Measurements from ENCODE around the gene SARM1. TPM values are rescaled to one million over a fixed set of nuclear protein-coding genes. Genes with fewer than 3 reads are reported as not detected.

SARM1 gene
- polyA plus RNA-seq, 1 of the 3 experiments (the other 2 are of a cell fraction), result 17.4 TPM

- DNase-seq, result no peak
- Histone ChIP-seq H3K36me3 (replicated peaks in 1 of 2; ENCODE audit: control insufficient read depth in 1 of 2, insufficient read depth in 2 of 2, low read length in 1 of 2) (peaks cover 22 to 44% of the 10 kb centered on the region in 2 experiments), H3K27ac (ENCODE audit: low read depth in 2 of 2, low read length in 1 of 2) (no peak overlapping the region), H3K4me2 (no peak overlapping the region), H3K27me3 (ENCODE audit: insufficient read depth) (no peaks in the 10 kb centered on the region), H3F3A (replicated peaks; ENCODE audit: insufficient read depth) (peaks cover 6% of the 10 kb centered on the region), H3K9ac (no peak overlapping the region), H3K4me1 (ENCODE audit: control insufficient read depth in 1 of 2, insufficient read depth in 2 of 2, low read depth in 1 of 2, low read length in 1 of 2) (peaks cover 4 to 5% of the 10 kb centered on the region in 2 experiments; a peak in 3 of 4 replicates), H3K79me2 (ENCODE audit: insufficient read depth) (peaks cover 12% of the 10 kb centered on the region), H3K9me2 (no peaks in the 10 kb centered on the region), H4K20me1 (ENCODE audit: insufficient read depth) (no peaks in the 10 kb centered on the region), H3K4me3 (ENCODE audit: low read depth in 2 of 2, low read length in 1 of 2) (no peak overlapping the region), H3K9me3 (no peaks in the 10 kb centered on the region), H2AFZ (ENCODE audit: low read depth) (no peak overlapping the region)
- POLR2A ChIA-PET, result no interaction called here
- CTCF ChIA-PET, result no interaction called here
- 94% methylated on average over 5 of the region's 5 CpGs for WGBS (ENCODE audit: low lambda C conversion rate)
- TF ChIP-seq RAD21 (IDR thresholded peaks at IDR 0.05; ENCODE audit: low read length) (no peak), NFIC (IDR thresholded peaks at IDR 0.05; ENCODE audit: borderline replicate concordance) (no peak), ZBTB33 (IDR thresholded peaks at IDR 0.05; ENCODE audit: borderline replicate concordance, low read depth) (no peak), CHD2 (IDR thresholded peaks at IDR 0.05; ENCODE audit: low read length, partially characterized antibody) (no peak), MXI1 (IDR thresholded peaks at IDR 0.05; ENCODE audit: low read depth, low read length) (no peak), SMC3 (IDR thresholded peaks at IDR 0.05; ENCODE audit: low read depth, low read length) (no peak), NRF1 (IDR thresholded peaks at IDR 0.05; ENCODE audit: low read depth, low read length) (no peak), MEF2A (IDR thresholded peaks at IDR 0.05; ENCODE audit: borderline replicate concordance, low read depth) (no peak), RCOR1 (IDR thresholded peaks at IDR 0.05; ENCODE audit: low read length) (no peak), FOXM1 (IDR thresholded peaks at IDR 0.05; ENCODE audit: low read depth) (no peak), GATA2 (CRISPR knock-in tag; IDR thresholded peaks at IDR 0.05) (no peak), TEAD4 (IDR thresholded peaks at IDR 0.05; ENCODE audit: borderline replicate concordance, insufficient read depth) (no peak), EP300 (IDR thresholded peaks at IDR 0.05; ENCODE audit: borderline replicate concordance in 1 of 2, low read depth in 1 of 2, low read length in 1 of 2) (no peak), JUND (IDR thresholded peaks at IDR 0.05) (no peak), USF1 (IDR thresholded peaks at IDR 0.05; ENCODE audit: borderline replicate concordance, low read depth) (no peak), PBX3 (IDR thresholded peaks at IDR 0.05) (no peak), IRF3 (IDR thresholded peaks at IDR 0.05; ENCODE audit: low read depth, low read length) (no peak), REST (IDR thresholded peaks at IDR 0.05; ENCODE audit: low read depth, low read length) (no peak), SIN3A (IDR thresholded peaks at IDR 0.05; ENCODE audit: borderline replicate concordance, low read depth, low read length) (no peak), YY1 (IDR thresholded peaks at IDR 0.05; ENCODE audit: low read depth) (no peak)
Measured at GRCh38 chr17:28363186-28363585, 8.3 kb upstream of the SARM1 start.
